Fibroblast of peridontal ligament (primary cell): ENCODE measurements around the gene FAM50B.
A peak's percentile ranks its signal among the peaks of the same experiment; 100 is the strongest.

Experiments
- DNase-seq: peaks from one replicate; pipeline ENCODE4 v3.0.0-alpha.2; 2010; ENCODE audit errors: extremely low read depth

The FAM50B gene

GRCh38 chr6:3872370-3872854, 23.2 kb downstream of the FAM50B start:
- no peak for DNase-seq

GRCh38 chr6:3873051-3873450, 23.9 kb downstream of the FAM50B start:
- no peak for DNase-seq

GRCh38 chr6:3874069-3874468, 24.9 kb downstream of the FAM50B start:
- no peak for DNase-seq

- DNase-seq = no peak
These were observed 26.3 kb downstream of the FAM50B start for GRCh38 chr6:3875486-3875885.

GRCh38 chr6:3876101-3876500, 26.9 kb downstream of the FAM50B start:
- no peak for DNase-seq

GRCh38 chr6:3876866-3877265, 27.7 kb downstream of the FAM50B start:
- no peak for DNase-seq

GRCh38 chr6:3878048-3878666, 29.0 kb downstream of the FAM50B start:
- no peak for DNase-seq

- no peak for DNase-seq
These were observed 30.2 kb downstream of the FAM50B start for GRCh38 chr6:3879194-3879952.

- DNase-seq = no peak
These were observed 32.7 kb downstream of the FAM50B start for GRCh38 chr6:3881711-3882421.

GRCh38 chr6:3882431-3882830, 33.3 kb downstream of the FAM50B start:
- DNase-seq = no peak

- DNase-seq = peak; percentile 99
These were observed 33.7 kb downstream of the FAM50B start for GRCh38 chr6:3882866-3883265.

- DNase-seq = peak; percentile 77
These were observed 35.0 kb downstream of the FAM50B start for GRCh38 chr6:3884007-3884745.

- DNase-seq = no peak
These were observed 36.3 kb downstream of the FAM50B start for GRCh38 chr6:3885262-3886036.

- DNase-seq = peak; percentile 74
These were observed 38.1 kb downstream of the FAM50B start for GRCh38 chr6:3887150-3887700.

- peak; percentile 62 for DNase-seq
These were observed 39.2 kb downstream of the FAM50B start for GRCh38 chr6:3888153-3888957.

GRCh38 chr6:3890047-3890446, 40.9 kb downstream of the FAM50B start:
- no peak for DNase-seq

GRCh38 chr6:3891883-3892282, 42.7 kb downstream of the FAM50B start:
- no peak for DNase-seq

GRCh38 chr6:3892603-3893002, 43.4 kb downstream of the FAM50B start:
- DNase-seq = no peak

- DNase-seq = no peak
These were observed 44.3 kb downstream of the FAM50B start for GRCh38 chr6:3893487-3893886.

GRCh38 chr6:3893917-3894316, 44.7 kb downstream of the FAM50B start:
- no peak for DNase-seq
